ENCODE measurements around the gene N4BP2.

DNA sequence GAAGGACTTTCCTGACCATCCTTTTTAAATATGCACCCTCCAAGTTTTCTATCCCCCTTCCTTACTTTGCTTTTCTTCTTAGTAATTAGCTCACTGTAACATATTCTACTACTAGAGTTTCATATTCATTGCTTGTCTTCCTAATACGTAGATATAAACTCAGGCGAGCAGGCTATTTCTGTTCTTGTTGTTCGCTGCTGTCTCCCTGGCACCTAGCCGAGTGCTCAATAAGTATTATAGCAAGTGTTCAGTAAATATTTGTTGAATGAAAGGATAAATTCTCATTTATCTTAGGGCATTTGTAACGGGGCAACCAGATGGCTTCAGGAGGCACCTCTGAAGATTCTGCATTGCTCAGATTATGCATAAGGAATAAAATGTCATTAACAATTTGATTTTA lies 133.4 kb downstream of the N4BP2 start:
- TF ChIP-seq, protein P1, sequence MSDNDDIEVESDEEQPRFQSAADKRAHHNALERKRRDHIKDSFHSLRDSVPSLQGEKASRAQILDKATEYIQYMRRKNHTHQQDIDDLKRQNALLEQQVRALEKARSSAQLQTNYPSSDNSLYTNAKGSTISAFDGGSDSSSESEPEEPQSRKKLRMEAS (IDR thresholded peaks at IDR 0.05) = no peak
- TF ChIP-seq EP300 (IDR thresholded peaks at IDR 0.05; ENCODE audit: borderline replicate concordance) (no peak), RAD21 (IDR thresholded peaks at IDR 0.05; ENCODE audit: low read depth) (no peak)
- TF ChIP-seq, protein P2, sequence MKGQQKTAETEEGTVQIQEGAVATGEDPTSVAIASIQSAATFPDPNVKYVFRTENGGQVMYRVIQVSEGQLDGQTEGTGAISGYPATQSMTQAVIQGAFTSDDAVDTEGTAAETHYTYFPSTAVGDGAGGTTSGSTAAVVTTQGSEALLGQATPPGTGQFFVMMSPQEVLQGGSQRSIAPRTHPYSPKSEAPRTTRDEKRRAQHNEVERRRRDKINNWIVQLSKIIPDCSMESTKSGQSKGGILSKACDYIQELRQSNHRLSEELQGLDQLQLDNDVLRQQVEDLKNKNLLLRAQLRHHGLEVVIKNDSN (IDR thresholded peaks at IDR 0.05) = no peak
- TF ChIP-seq, protein P3, sequence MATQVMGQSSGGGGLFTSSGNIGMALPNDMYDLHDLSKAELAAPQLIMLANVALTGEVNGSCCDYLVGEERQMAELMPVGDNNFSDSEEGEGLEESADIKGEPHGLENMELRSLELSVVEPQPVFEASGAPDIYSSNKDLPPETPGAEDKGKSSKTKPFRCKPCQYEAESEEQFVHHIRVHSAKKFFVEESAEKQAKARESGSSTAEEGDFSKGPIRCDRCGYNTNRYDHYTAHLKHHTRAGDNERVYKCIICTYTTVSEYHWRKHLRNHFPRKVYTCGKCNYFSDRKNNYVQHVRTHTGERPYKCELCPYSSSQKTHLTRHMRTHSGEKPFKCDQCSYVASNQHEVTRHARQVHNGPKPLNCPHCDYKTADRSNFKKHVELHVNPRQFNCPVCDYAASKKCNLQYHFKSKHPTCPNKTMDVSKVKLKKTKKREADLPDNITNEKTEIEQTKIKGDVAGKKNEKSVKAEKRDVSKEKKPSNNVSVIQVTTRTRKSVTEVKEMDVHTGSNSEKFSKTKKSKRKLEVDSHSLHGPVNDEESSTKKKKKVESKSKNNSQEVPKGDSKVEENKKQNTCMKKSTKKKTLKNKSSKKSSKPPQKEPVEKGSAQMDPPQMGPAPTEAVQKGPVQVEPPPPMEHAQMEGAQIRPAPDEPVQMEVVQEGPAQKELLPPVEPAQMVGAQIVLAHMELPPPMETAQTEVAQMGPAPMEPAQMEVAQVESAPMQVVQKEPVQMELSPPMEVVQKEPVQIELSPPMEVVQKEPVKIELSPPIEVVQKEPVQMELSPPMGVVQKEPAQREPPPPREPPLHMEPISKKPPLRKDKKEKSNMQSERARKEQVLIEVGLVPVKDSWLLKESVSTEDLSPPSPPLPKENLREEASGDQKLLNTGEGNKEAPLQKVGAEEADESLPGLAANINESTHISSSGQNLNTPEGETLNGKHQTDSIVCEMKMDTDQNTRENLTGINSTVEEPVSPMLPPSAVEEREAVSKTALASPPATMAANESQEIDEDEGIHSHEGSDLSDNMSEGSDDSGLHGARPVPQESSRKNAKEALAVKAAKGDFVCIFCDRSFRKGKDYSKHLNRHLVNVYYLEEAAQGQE (IDR thresholded peaks at IDR 0.05; ENCODE audit: low read depth) = no peak

Data from Ishikawa (cell line).